Mucosa of descending colon (tissue), 3 donors: ENCODE results near the gene LDLRAD1. TPM values are rescaled to one million over a fixed set of nuclear protein-coding genes. Genes with fewer than 3 reads are reported as not detected.
"Not testable (repeated sequence)": the region's sequence is repeated elsewhere in the genome, so short reads cannot be mapped to it uniquely, and the experiment has no call there.

Experiments used
- ATAC-seq: fragments of 200-7000 bp; cut with Tn5 transposase; one replicate; pipeline ENCODE4 v1.9.1; 2020; ENCODE audit warnings: mild to moderate bottlenecking, moderate library complexity
- DNase-seq, 3 donors: peaks; one replicate each; pipeline ENCODE4 v3.0.0-alpha.2; 2020
- H3K36me3 ChIP-seq: fragments of 200-600 bp; one replicate; pipeline ENCODE4 v1.8.0; 2021; ENCODE audit warnings: low read depth, mild to moderate bottlenecking
- H3K4me1 ChIP-seq: fragments of 200-600 bp; one replicate; pipeline ENCODE4 v1.8.0; 2021; ENCODE audit warnings: low read depth, mild to moderate bottlenecking
- H3K4me3 ChIP-seq: fragments of 200-600 bp; one replicate; pipeline ENCODE4 v1.8.0; 2021; ENCODE audit warnings: mild to moderate bottlenecking
- H3K9me3 ChIP-seq: fragments of 200-600 bp; one replicate; pipeline ENCODE4 v1.8.0; 2021; ENCODE audit warnings: mild to moderate bottlenecking
- CTCF ChIP-seq: fragments of 200-600 bp; IDR thresholded peaks from one replicate; pipeline ENCODE4 v1.8.0; 2022; ENCODE audit warnings: antibody characterized with exemption, mild to moderate bottlenecking
- intact Hi-C, 2 donors: fragments of 100-400 bp; cut with DNase I in 1 of 2; cut with micrococcal nuclease in 1 of 2; formaldehyde crosslinking; loops; one replicate each; pipeline versions ENCODE4 v1.11.0 to v1.11.1; 2022; cut with DNase I, micrococcal nuclease
- total RNA-seq, 3 donors: library from RNA; stranded (reverse); fragmentation: NEBNext Ultra II Directional in 2 of 3; extraction: Animal tissue kit (Norgen Biotek cat#: 25700) in 2 of 3; gene quantifications; one replicate each; pipeline versions ENCODE4 v1.2.1 to v1.2.4, GENCODE V29; 2021 to 2023
- donor health status: DM: no; HTN: no; CAD: no; lungs with moderate emphysema.
- donor health status: DM: no; HTN: no; CAD: no.
- donor health status: DM: no; HTN: yes; CAD: no.

The LDLRAD1 gene
- total RNA-seq, 3 donors from 2014 or later, result 0.39 TPM; not detected in 2

GRCh38 chr1:54002544-54003248 lies 15.3 kb downstream of the LDLRAD1 start:
- no peak for DNase-seq
- Histone ChIP-seq H3K4me1 (no peaks in the 10 kb centered on the region), H3K4me3 (no peak overlapping the region), H3K9me3 (no peaks in the 10 kb centered on the region), H3K36me3 (no peaks in the 10 kb centered on the region)
- intact Hi-C loops, result no loop called here
- TF ChIP-seq CTCF, result no peak
- ATAC-seq, result no peak

- ATAC-seq, result no peak
- intact Hi-C loops, result no loop called here
Measured at GRCh38 chr1:54001591-54001990, 16.4 kb downstream of the LDLRAD1 start.

DNA sequence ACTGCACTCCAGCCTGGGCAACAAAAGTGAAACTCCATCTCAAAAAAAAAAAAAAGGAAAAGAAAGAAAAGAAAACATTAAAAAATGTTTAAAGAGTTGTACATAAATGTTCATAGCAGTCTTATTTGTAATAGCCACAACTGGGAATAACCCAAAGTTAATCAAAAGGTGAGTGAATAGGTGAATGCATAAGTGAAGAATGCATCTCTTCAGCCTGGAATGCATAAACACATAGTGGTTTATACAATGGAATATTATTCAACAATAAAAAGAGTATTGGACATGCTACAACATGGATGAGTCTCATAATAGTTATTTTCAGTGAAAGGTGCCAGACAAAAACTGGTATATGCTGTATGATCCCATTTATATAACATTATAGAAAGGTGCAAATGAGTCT lies 18.1 kb downstream of the LDLRAD1 start:
- no peak for TF ChIP-seq CTCF
- Histone ChIP-seq H3K4me3 (no peak overlapping the region), H3K4me1 (no peaks in the 10 kb centered on the region), H3K9me3 (no peaks in the 10 kb centered on the region), H3K36me3 (no peaks in the 10 kb centered on the region)
- no peak for ATAC-seq
- DNase-seq, result no peak
- intact Hi-C loops, result loop anchor here in 1 of 2 donors (5.0 kb wide), 1 partner anchor 217 kb away; no protein-coding TSS in a partner anchor

More at GRCh38 chr1:54001591-54001990, 16.4 kb downstream of the LDLRAD1 start:
- no peaks in the 10 kb centered on the region for H3K4me1 ChIP-seq
- TF ChIP-seq CTCF, result no peak
- no peaks in the 10 kb centered on the region for H3K36me3 ChIP-seq
- H3K9me3 ChIP-seq, result no peaks in the 10 kb centered on the region
- no peak overlapping the region for H3K4me3 ChIP-seq
- no peak for DNase-seq

DNA sequence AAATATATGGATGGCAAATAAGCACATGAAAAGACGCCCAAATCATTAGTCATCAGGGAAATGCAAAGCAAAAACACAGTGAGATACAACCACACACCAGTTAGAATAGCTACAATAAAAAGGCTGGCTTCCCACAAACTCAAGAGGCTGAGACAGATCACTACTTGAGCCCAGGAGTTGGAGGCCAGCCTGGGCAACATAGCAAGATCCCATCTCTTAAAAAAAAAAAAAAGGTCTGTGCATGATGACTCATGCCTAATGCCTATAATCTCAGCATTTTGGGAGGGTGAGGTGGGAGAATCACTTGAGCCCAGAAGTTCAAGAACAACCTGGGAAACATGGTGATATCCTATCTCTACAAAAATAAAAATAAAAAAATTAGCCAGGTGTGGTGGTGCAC lies 19.8 kb downstream of the LDLRAD1 start:
- H3K36me3 ChIP-seq, result no peaks in the 10 kb centered on the region
- no peak for TF ChIP-seq CTCF
- no peaks in the 10 kb centered on the region for H3K4me1 ChIP-seq
- intact Hi-C loops, result loop anchor here in 1 of 2 donors (5.0 kb wide), 1 partner anchor 219 kb away; no protein-coding TSS in a partner anchor
- H3K9me3 ChIP-seq, result no peaks in the 10 kb centered on the region
- ATAC-seq, result no peak
- no peak for DNase-seq
- H3K4me3 ChIP-seq, result no peak overlapping the region

GRCh38 chr1:53995683-53996082 lies 22.3 kb downstream of the LDLRAD1 start:
- no peaks in the 10 kb centered on the region for H3K9me3 ChIP-seq
- ATAC-seq, result no peak
- intact Hi-C loops, result loop anchor here in 1 of 2 donors (5.0 kb wide), 1 partner anchor 222 kb away; no protein-coding TSS in a partner anchor
- DNase-seq, result no peak
- no peaks in the 10 kb centered on the region for H3K36me3 ChIP-seq
- TF ChIP-seq CTCF, result no peak
- no peaks in the 10 kb centered on the region for H3K4me1 ChIP-seq
- H3K4me3 ChIP-seq, result no peak overlapping the region

DNA sequence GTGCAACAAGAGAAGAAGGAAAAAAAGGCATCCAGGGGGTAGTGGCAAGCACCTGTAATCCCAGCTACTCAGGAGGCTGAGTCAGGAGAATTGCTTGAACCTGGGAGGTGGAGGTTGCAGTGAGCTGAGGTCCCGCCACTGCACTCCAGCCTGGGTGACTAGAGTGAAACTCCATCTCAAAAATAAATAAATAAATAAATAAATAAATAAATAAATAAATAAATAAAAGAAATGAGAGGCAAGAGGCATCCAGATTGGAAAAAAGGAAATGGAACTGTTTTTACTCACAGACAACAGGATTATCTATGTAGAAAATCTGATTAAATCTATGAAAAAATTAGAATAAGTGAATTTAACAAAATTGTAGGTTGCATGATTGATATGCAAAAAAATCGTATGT lies 23.5 kb downstream of the LDLRAD1 start:
- H3K36me3 ChIP-seq, intact Hi-C loops, DNase-seq, H3K9me3 ChIP-seq, ATAC-seq, H3K4me1 ChIP-seq, H3K4me3 ChIP-seq: not testable (repeated sequence)
